DOHH2 (cell line): ENCODE results near the gene SYNE1.

Experiments
- H3F3A ChIP-seq: fragments of 200-600 bp; sonication (generic), shearing (Covaris generic); 2 replicates; pipeline ENCODE4 v1.6.0; 2016; ENCODE audit warnings: antibody characterized with exemption, mild to moderate bottlenecking; ENCODE audit not compliant: control insufficient read depth, insufficient read depth
- H3K27ac ChIP-seq: fragments of 200-600 bp; sonication (generic); 2 replicates; pipeline ENCODE4 v1.5.1; 2014; ENCODE audit warnings: low read depth, mild to moderate bottlenecking, low read length, moderate library complexity
- H3K27me3 ChIP-seq: fragments of 200-600 bp; sonication (generic); 2 replicates; pipeline ENCODE4 v1.6.1; 2014; ENCODE audit warnings: mild to moderate bottlenecking, low read length, mixed read lengths; ENCODE audit not compliant: control insufficient read depth
- H3K36me3 ChIP-seq: fragments of 200-600 bp; sonication (generic); 2 replicates; pipeline ENCODE4 v1.6.1; 2014; ENCODE audit warnings: mild to moderate bottlenecking, low read length, moderate library complexity, mixed read lengths; ENCODE audit not compliant: control insufficient read depth
- H3K4me1 ChIP-seq: fragments of 200-600 bp; sonication (generic); 2 replicates; pipeline ENCODE4 v1.6.1; 2014; ENCODE audit warnings: mild to moderate bottlenecking, low read length, mixed read lengths; ENCODE audit not compliant: control insufficient read depth
- H3K4me2 ChIP-seq: fragments of 200-600 bp; sonication (generic); 2 replicates; pipeline ENCODE4 v1.6.0; 2014; ENCODE audit warnings: mild to moderate bottlenecking, low read length, moderate library complexity
- H3K4me3 ChIP-seq: fragments of 200-600 bp; sonication (generic); 2 replicates; pipeline ENCODE4 v1.5.1; 2014; ENCODE audit warnings: mild to moderate bottlenecking, low read length, mixed read lengths
- H3K79me2 ChIP-seq: fragments of 200-600 bp; sonication (generic); 2 replicates; pipeline ENCODE4 v1.6.1; 2014; ENCODE audit warnings: mild to moderate bottlenecking, low read length, mixed read lengths; ENCODE audit not compliant: control insufficient read depth
- H3K9me2 ChIP-seq: fragments of 200-600 bp; sonication (generic); replicated peaks from 2 replicates; pipeline ENCODE4 v1.6.1; 2014; ENCODE audit warnings: mild to moderate bottlenecking, low read length, mixed read lengths; ENCODE audit not compliant: control insufficient read depth
- H3K9me3 ChIP-seq: fragments of 200-600 bp; sonication (generic); 2 replicates; pipeline ENCODE4 v1.6.1; 2014; ENCODE audit warnings: antibody characterized with exemption, low read length, mixed read lengths; ENCODE audit not compliant: control insufficient read depth, insufficient read depth
- H4K20me1 ChIP-seq: fragments of 200-600 bp; sonication (generic); 2 replicates; pipeline ENCODE4 v1.6.0; 2014; ENCODE audit warnings: low read depth, mild to moderate bottlenecking, antibody characterized with exemption, low read length, moderate library complexity; ENCODE audit not compliant: control insufficient read depth, insufficient read depth
- CTCF ChIP-seq: fragments of 200-600 bp; sonication (generic); IDR thresholded peaks from one replicate; pipeline ENCODE4 v1.5.1; 2014; ENCODE audit warnings: antibody characterized with exemption, mild to moderate bottlenecking, low read depth, low read length; ENCODE audit not compliant: poor library complexity, severe bottlenecking
- EZH2phosphoT487 ChIP-seq: fragments of 200-600 bp; sonication (generic); IDR thresholded peaks from 2 replicates; pipeline ENCODE4 v1.6.1; 2017; ENCODE audit warnings: borderline replicate concordance, mild to moderate bottlenecking, antibody characterized with exemption, low read length, moderate library complexity, mixed read lengths

Gene SYNE1

GRCh38 chr6:152484806-152485205 lies 152.4 kb downstream of the SYNE1 start:
- H3K36me3 ChIP-seq, result no peaks in the 10 kb centered on the region
- H3K9me3 ChIP-seq, result no peaks in the 10 kb centered on the region
- H3K4me2 ChIP-seq, result no peak overlapping the region
- no peaks in the 10 kb centered on the region for H3K79me2 ChIP-seq
- H4K20me1 ChIP-seq, result no peaks in the 10 kb centered on the region
- H3K27ac ChIP-seq, result no peak overlapping the region
- TF ChIP-seq EZH2phosphoT487 (no peak), CTCF (no peak)
- no peaks in the 10 kb centered on the region for H3F3A ChIP-seq
- H3K4me1 ChIP-seq, result no peaks in the 10 kb centered on the region
- no peaks in the 10 kb centered on the region for H3K9me2 ChIP-seq
- no peak overlapping the region for H3K4me3 ChIP-seq
- no peaks in the 10 kb centered on the region for H3K27me3 ChIP-seq

DNA sequence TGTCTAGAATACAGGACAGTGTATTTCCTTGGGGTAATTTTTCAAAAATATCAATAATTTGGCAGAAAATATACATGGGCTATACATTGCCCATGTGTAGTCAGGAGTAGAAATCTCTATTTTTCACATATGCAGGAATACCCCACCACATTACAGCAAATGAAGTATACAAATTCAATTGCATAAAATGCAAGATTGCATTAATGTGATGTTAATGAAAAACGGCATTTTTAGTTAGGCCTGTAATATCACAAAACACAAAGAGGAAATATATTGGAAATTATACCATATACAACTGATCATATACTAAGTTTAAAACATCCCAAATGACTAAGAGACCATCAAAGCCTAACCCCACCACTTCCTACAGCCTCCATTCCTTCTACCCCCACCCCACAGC lies 154.9 kb downstream of the SYNE1 start:
- H3F3A ChIP-seq, result no peaks in the 10 kb centered on the region
- H4K20me1 ChIP-seq, result no peaks in the 10 kb centered on the region
- no peaks in the 10 kb centered on the region for H3K27me3 ChIP-seq
- no peaks in the 10 kb centered on the region for H3K9me2 ChIP-seq
- no peaks in the 10 kb centered on the region for H3K4me1 ChIP-seq
- TF ChIP-seq CTCF (no peak), EZH2phosphoT487 (no peak)
- H3K36me3 ChIP-seq, result no peaks in the 10 kb centered on the region
- no peak overlapping the region for H3K27ac ChIP-seq
- H3K9me3 ChIP-seq, result no peaks in the 10 kb centered on the region
- H3K4me2 ChIP-seq, result no peak overlapping the region
- H3K4me3 ChIP-seq, result no peak overlapping the region
- no peaks in the 10 kb centered on the region for H3K79me2 ChIP-seq

GRCh38 chr6:152478377-152479010 lies 158.7 kb downstream of the SYNE1 start:
- H3K27ac ChIP-seq, result no peak overlapping the region
- TF ChIP-seq CTCF (no peak), EZH2phosphoT487 (no peak)
- H3K9me3 ChIP-seq, result no peaks in the 10 kb centered on the region

More at GRCh38 chr6:152478377-152479010, 158.7 kb downstream of the SYNE1 start:
- Histone ChIP-seq H3K9me2 (no peaks in the 10 kb centered on the region), H4K20me1 (no peaks in the 10 kb centered on the region), H3F3A (no peaks in the 10 kb centered on the region), H3K4me3 (no peak overlapping the region), H3K27me3 (no peaks in the 10 kb centered on the region), H3K4me2 (no peak overlapping the region), H3K79me2 (no peaks in the 10 kb centered on the region), H3K4me1 (no peaks in the 10 kb centered on the region), H3K36me3 (no peaks in the 10 kb centered on the region)
